H1 (cell line): Measurements from ENCODE around the gene ASB13. TPM values are rescaled to one million over a fixed set of nuclear protein-coding genes. Genes with fewer than 3 reads are reported as not detected.
A peak's percentile ranks its signal among the peaks of the same experiment; 100 is the strongest.

ENCODE experiments used
- PHF8 ChIP-seq: fragments of 200-600 bp; sonication (generic); conservative IDR thresholded peaks from 2 replicates; pipeline ENCODE4 v1.7.1; 2012; ENCODE audit warnings: low read depth, mild to moderate bottlenecking, inconsistent platforms, low read length, moderate library complexity
- SIN3A ChIP-seq, 2 experiments: IDR thresholded peaks in 1 of 2; conservative IDR thresholded peaks in 1 of 2; 2 replicates each; pipeline ENCODE4 v1.6.1; 2011 to 2012; ENCODE audit warnings: low read length in 2 of 2, improper control_type of control experiment in 1 of 2, low read depth in 1 of 2, mild to moderate bottlenecking in 1 of 2
- TAF7 ChIP-seq: optimal IDR thresholded peaks from 2 replicates; pipeline ENCODE3; 2011; ENCODE audit warnings: low read depth, mild to moderate bottlenecking, inconsistent platforms, low read length, moderate library complexity, borderline replicate concordance
- polyA plus RNA-seq, 7 experiments: library from polyadenylated mRNA; depleted of rRNA in 3 of 7; stranded (reverse) in 5 of 7; unstranded in 2 of 7; fragments of >200 nt in 5 of 7; fragments of 200-250 nt in 2 of 7; gene quantifications; 1 replicate in 5 of 7; 2 replicates in 1 of 7; 4 replicates in 1 of 7; pipeline versions ENCODE4 v1.2.1 to v1.2.3, GENCODE V29; 2011 to 2013; ENCODE audit warnings: missing spikeins in 2 of 7, mixed read lengths in 2 of 7
- total RNA-seq: library from RNA; stranded (reverse); fragmentation: NEBNext Ultra II Directional; extraction: Animal tissue kit (Norgen Biotek cat#: 25700); gene quantifications from 2 replicates; pipeline ENCODE4 v1.2.1, GENCODE V29; 2021

Gene ASB13
- total and polyA plus RNA-seq, 2 of the 8 experiments (the other 6 are each of a cell fraction or from before 2014, with no cell fraction given) = 12.3 to 20.2 TPM

GRCh38 chr10:5684318-5684970, 18.0 kb upstream of the ASB13 start, which contains the start of gene TASOR2 (continued):
- peak in 1 of 2 experiments; percentile 80; a peak in 3 of 4 replicates for TF ChIP-seq SIN3A (conservative IDR thresholded peaks at IDR 0.05 in 1 of 2, IDR thresholded peaks at IDR 0.05 in 1 of 2; ENCODE audit: low read depth in 1 of 2, low read length in 2 of 2)
- peak; percentile 64; the same call in 1 of the 2 replicates for TF ChIP-seq PHF8
- no peak for TF ChIP-seq TAF7
